Measurements from ENCODE around the gene SLC23A1.
"Not testable (repeated sequence)": the region's sequence is repeated elsewhere in the genome, so short reads cannot be mapped to it uniquely, and the experiment has no call there.

SLC23A1 gene

GRCh38 chr5:139363937-139364336 is 19.2 kb downstream of the SLC23A1 start:
- no peak for DNase-seq

- DNase-seq = no peak
Measured at GRCh38 chr5:139361835-139362429, 21.2 kb downstream of the SLC23A1 start.

GRCh38 chr5:139360384-139360783 is 22.7 kb downstream of the SLC23A1 start:
- DNase-seq = no peak

- no peak for DNase-seq
Measured at GRCh38 chr5:139358064-139358463, 25.0 kb downstream of the SLC23A1 start.

GRCh38 chr5:139355900-139356299 is 27.2 kb downstream of the SLC23A1 start:
- DNase-seq = not testable (repeated sequence)

- no peak for DNase-seq
Measured at GRCh38 chr5:139354186-139354585, 28.9 kb downstream of the SLC23A1 start.

- DNase-seq = not testable (repeated sequence)
Measured at GRCh38 chr5:139347863-139348262, 35.2 kb downstream of the SLC23A1 start.

- not testable (repeated sequence) for DNase-seq
Measured at GRCh38 chr5:139345442-139345841, 37.7 kb downstream of the SLC23A1 start.

GRCh38 chr5:139344177-139344576 is 38.9 kb downstream of the SLC23A1 start:
- no peak for DNase-seq

GRCh38 chr5:139343476-139343875 is 39.6 kb downstream of the SLC23A1 start:
- no peak for DNase-seq

GRCh38 chr5:139342423-139342723 is 40.7 kb downstream of the SLC23A1 start:
- no peak for DNase-seq

GRCh38 chr5:139341689-139342422 is 41.2 kb downstream of the SLC23A1 start, which contains the start of gene PAIP2:
Gene PAIP2, plus strand, starts transcription at chr5:139341854. Its CDS starts 21,931 bp downstream, at chr5:139363785.
- peak; percentile 92 for DNase-seq

- DNase-seq = no peak
Measured at GRCh38 chr5:139341187-139341688, 41.9 kb downstream of the SLC23A1 start.

- no peak for DNase-seq
Measured at GRCh38 chr5:139340051-139340450, 43.0 kb downstream of the SLC23A1 start.

GRCh38 chr5:139335811-139336210 is 47.3 kb downstream of the SLC23A1 start:
- DNase-seq = no peak
